Body of pancreas (tissue), 4 donors: ENCODE data around the gene MKNK1. TPM values are rescaled to one million over a fixed set of nuclear protein-coding genes. Genes with fewer than 3 reads are reported as not detected.
"Not testable (repeated sequence)": the region's sequence is repeated elsewhere in the genome, so short reads cannot be mapped to it uniquely, and the experiment has no call there.

Experiments
- ATAC-seq: fragments of 150-250 bp; one replicate; pipeline ENCODE4 v1.9.1; 2016
- DNase-seq, 4 donors: peaks; one replicate each; pipeline ENCODE4 v3.0.0-alpha.2; 2019
- H3K27ac ChIP-seq, 4 donors: fragments of 200-600 bp; sonication (generic); 1 replicate in 3 of 4; 2 replicates in 1 of 4; pipeline versions ENCODE4 v1.5.1 to v1.6.1; 2016 to 2019; ENCODE audit warnings: mild to moderate bottlenecking in 1 of 4, mixed read lengths in 1 of 4, moderate library complexity in 1 of 4
- H3K27me3 ChIP-seq, 2 donors: fragments of 200-600 bp; sonication (generic); one replicate each; pipeline ENCODE4 v1.6.0; 2016; ENCODE audit warnings: mild to moderate bottlenecking in 1 of 2
- H3K36me3 ChIP-seq, 2 donors: fragments of 200-600 bp; sonication (generic); replicated peaks in 1 of 2; 2 replicates each; pipeline ENCODE4 v1.5.1; 2016; ENCODE audit warnings: low read depth in 2 of 2; ENCODE audit not compliant: insufficient read depth in 1 of 2
- H3K4me1 ChIP-seq: fragments of 200-600 bp; sonication (generic); one replicate; pipeline ENCODE4 v1.6.0; 2016
- H3K4me3 ChIP-seq, 2 donors: fragments of 200-600 bp; sonication (generic); 1 replicate in 1 of 2; 2 replicates in 1 of 2; pipeline ENCODE4 v1.5.1; 2016 to 2019
- H3K9me3 ChIP-seq, 3 donors: fragments of 200-600 bp; sonication (generic); 1 replicate in 2 of 3; 2 replicates in 1 of 3; pipeline ENCODE4 v1.5.1; 2016
- POLR2A ChIP-seq, 3 donors: fragments of 450-650 bp; IDR thresholded peaks; one replicate each; pipeline ENCODE4 v1.6.1; 2016; ENCODE audit warnings: antibody characterized with exemption in 3 of 3, mild to moderate bottlenecking in 2 of 3
- WGBS, 2 donors: methylation state at CpG; one replicate each; pipeline ENCODE4 v1.1.5; 2017; 5-methylcytosine and 5-hydroxymethylcytosine counted together
- intact Hi-C: fragments of 100-400 bp; cut with DNase I; formaldehyde crosslinking; loops from one replicate; pipeline ENCODE4 v1.15.1; 2023
- total RNA-seq, 2 donors: library from RNA; depleted of rRNA; stranded (reverse); fragments of >200 nt; gene quantifications; one replicate each; pipeline ENCODE4 v1.1.0, GENCODE V29; 2016
- TF ChIP-seq, protein P1 (sequence below), 7 experiments: fragments of 450-650 bp in 4 of 7; fragments of 200-600 bp in 3 of 7; sonication (generic) in 3 of 7; IDR thresholded peaks; one replicate each; pipeline ENCODE4 v1.5.1; 2016 to 2019; ENCODE audit warnings: antibody characterized with exemption in 7 of 7

Gene MKNK1
- 100 to 1,000 TPM; 155 to 238 TPM for total RNA-seq

GRCh38 chr1:46603858-46604549 is at the start of gene MKNK1:
Gene MKNK1 (minus strand): TSS chr1:46604268. CDS start chr1:46583327, 20,941 bp downstream.
- Histone ChIP-seq H3K27ac (peak within 1 kb of the TSS; percentile 79 to 95 (median 91)), H3K4me3 (peak within 1 kb of the TSS; percentile 60 to 68), H3K9me3 (no peaks in the 10 kb centered on the region), H3K36me3 (peaks cover 6 to 8% of the 10 kb centered on the region in 2 donors), H3K27me3 (no peaks in the 10 kb centered on the region), H3K4me1 (peaks cover 86% of the 10 kb centered on the region)
- WGBS, 2 donors: 0% methylated on average over 27 to 53 of the region's 53 CpGs
- TF ChIP-seq, protein P1, sequence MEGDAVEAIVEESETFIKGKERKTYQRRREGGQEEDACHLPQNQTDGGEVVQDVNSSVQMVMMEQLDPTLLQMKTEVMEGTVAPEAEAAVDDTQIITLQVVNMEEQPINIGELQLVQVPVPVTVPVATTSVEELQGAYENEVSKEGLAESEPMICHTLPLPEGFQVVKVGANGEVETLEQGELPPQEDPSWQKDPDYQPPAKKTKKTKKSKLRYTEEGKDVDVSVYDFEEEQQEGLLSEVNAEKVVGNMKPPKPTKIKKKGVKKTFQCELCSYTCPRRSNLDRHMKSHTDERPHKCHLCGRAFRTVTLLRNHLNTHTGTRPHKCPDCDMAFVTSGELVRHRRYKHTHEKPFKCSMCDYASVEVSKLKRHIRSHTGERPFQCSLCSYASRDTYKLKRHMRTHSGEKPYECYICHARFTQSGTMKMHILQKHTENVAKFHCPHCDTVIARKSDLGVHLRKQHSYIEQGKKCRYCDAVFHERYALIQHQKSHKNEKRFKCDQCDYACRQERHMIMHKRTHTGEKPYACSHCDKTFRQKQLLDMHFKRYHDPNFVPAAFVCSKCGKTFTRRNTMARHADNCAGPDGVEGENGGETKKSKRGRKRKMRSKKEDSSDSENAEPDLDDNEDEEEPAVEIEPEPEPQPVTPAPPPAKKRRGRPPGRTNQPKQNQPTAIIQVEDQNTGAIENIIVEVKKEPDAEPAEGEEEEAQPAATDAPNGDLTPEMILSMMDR (IDR thresholded peaks at IDR 0.05): peak in 4 of 7 experiments; percentile 13 to 22 (median 21)
- peak; percentile 92 to 96 (median 94) for TF ChIP-seq POLR2A (IDR thresholded peaks at IDR 0.05)
- ATAC-seq (peak; percentile 89), DNase-seq (peak; percentile 98 to 99 (median 99))
- intact Hi-C loops: no loop called here

- TF ChIP-seq POLR2A (IDR thresholded peaks at IDR 0.05): no peak
- TF ChIP-seq, protein P1 (IDR thresholded peaks at IDR 0.05): no peak
- ATAC-seq: no peak
- no peaks in the 10 kb centered on the region for H3K4me1 ChIP-seq
- no peak overlapping the region for H3K4me3 ChIP-seq
- WGBS, 2 donors: 91 to 100% methylated on average over 2 of the region's 2 CpGs
- no peak for DNase-seq
- peaks cover 0 to 11% of the 10 kb centered on the region in 2 donors for H3K36me3 ChIP-seq
- H3K27ac ChIP-seq: no peak overlapping the region
- H3K27me3 ChIP-seq: no peaks in the 10 kb centered on the region
- intact Hi-C loops: no loop called here
- H3K9me3 ChIP-seq: no peaks in the 10 kb centered on the region
Observed at GRCh38 chr1:46653405-46653958, 49.4 kb upstream of the MKNK1 start.

GRCh38 chr1:46652321-46653100 is 48.4 kb upstream of the MKNK1 start:
- intact Hi-C loops: no loop called here
- Histone ChIP-seq H3K4me3 (no peak overlapping the region), H3K27ac (no peak overlapping the region), H3K4me1 (no peaks in the 10 kb centered on the region), H3K9me3 (no peaks in the 10 kb centered on the region), H3K27me3 (no peaks in the 10 kb centered on the region), H3K36me3 (peaks cover 0 to 11% of the 10 kb centered on the region in 2 donors)
- no peak for TF ChIP-seq POLR2A (IDR thresholded peaks at IDR 0.05)
- TF ChIP-seq, protein P1 (IDR thresholded peaks at IDR 0.05): no peak
- DNase-seq: no peak
- ATAC-seq: no peak
- WGBS, 2 donors: 66 to 71% methylated on average over 6 of the region's 6 CpGs

DNA sequence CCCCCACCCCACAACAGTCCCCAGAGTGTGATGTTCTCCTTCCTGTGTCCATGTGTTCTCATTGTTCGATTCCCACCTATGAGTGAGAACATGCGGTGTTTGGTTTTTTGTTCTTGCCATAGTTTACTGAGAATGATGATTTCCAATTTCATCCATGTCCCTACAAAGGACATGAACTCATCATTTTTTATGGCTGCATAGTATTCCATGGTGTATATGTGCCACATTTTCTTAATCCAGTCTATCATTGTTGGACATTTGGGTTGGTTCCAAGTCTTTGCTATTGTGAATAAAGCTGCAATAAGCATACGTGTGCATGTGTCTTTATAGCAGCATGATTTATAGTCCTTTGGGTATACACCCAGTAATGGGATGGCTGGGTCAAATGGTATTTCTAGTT is 47.1 kb upstream of the MKNK1 start:
- intact Hi-C loops, H3K4me1 ChIP-seq, ATAC-seq, H3K27ac ChIP-seq, H3K4me3 ChIP-seq, DNase-seq, H3K36me3 ChIP-seq, H3K27me3 ChIP-seq, H3K9me3 ChIP-seq: not testable (repeated sequence)
- 95 to 100% methylated on average over 2 to 3 of the region's 3 CpGs for WGBS, 2 donors

DNA sequence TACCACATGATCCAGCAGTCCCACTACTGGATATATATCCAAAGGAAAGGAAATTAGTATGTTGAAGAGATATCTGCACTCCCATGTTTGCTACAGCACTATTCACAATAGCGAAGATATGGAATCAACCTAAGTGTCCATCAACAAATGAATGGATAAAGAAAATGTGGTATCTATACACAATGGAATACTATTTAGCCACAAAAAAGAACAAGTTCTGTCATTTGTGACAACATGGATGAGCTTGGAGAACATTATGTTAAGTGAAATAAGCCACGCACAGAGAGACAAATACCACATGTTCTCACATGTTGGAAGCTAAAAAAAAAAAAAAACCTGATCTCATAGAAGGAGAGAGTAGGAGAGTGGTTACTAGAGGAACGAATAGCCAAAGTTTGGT is 46.4 kb upstream of the MKNK1 start:
- DNase-seq: no peak
- WGBS, 2 donors: 97 to 99% methylated on average over 3 of the region's 3 CpGs
- peaks cover 0 to 4% of the 10 kb centered on the region in 2 donors for H3K36me3 ChIP-seq

More for the DNA sequence above, 46.4 kb upstream of the MKNK1 start:
- no peak overlapping the region for H3K27ac ChIP-seq
- intact Hi-C loops: no loop called here
- H3K4me1 ChIP-seq: no peaks in the 10 kb centered on the region
- H3K9me3 ChIP-seq: no peaks in the 10 kb centered on the region
- no peak overlapping the region for H3K4me3 ChIP-seq
- H3K27me3 ChIP-seq: no peaks in the 10 kb centered on the region
- no peak for ATAC-seq
- TF ChIP-seq POLR2A (IDR thresholded peaks at IDR 0.05): no peak
- TF ChIP-seq, protein P1 (IDR thresholded peaks at IDR 0.05): no peak
